Prostate gland (tissue), 2 donors: ENCODE results near the gene INTS7. TPM values are rescaled to one million over a fixed set of nuclear protein-coding genes. Genes with fewer than 3 reads are reported as not detected.

Source experiments
- DNase-seq: peaks from one replicate; pipeline ENCODE4 v3.0.0-alpha.2; 2019; ENCODE audit warnings: low spot score
- H3K27ac ChIP-seq, 2 donors: fragments of 200-600 bp; sonication (generic); 2 replicates each; pipeline ENCODE4 v1.5.1; 2017 to 2019
- H3K27me3 ChIP-seq: fragments of 200-600 bp; sonication (generic); replicated peaks from 2 replicates; pipeline ENCODE4 v1.5.1; 2019; ENCODE audit not compliant: insufficient read depth
- H3K36me3 ChIP-seq, 2 donors: fragments of 200-600 bp; sonication (generic); 1 replicate in 1 of 2; 2 replicates in 1 of 2; pipeline versions ENCODE4 v1.5.1 to v1.8.1; 2017 to 2019
- H3K4me1 ChIP-seq: fragments of 200-600 bp; sonication (generic); replicated peaks from 2 replicates; pipeline ENCODE4 v1.5.1; 2019
- H3K4me3 ChIP-seq, 2 donors: fragments of 200-600 bp; sonication (generic); 2 replicates each; pipeline ENCODE4 v1.5.1; 2017 to 2019
- H3K9me3 ChIP-seq: fragments of 200-600 bp; sonication (generic); 2 replicates; pipeline ENCODE4 v1.5.1; 2017
- POLR2A ChIP-seq: fragments of 450-650 bp; IDR thresholded peaks from one replicate; pipeline ENCODE4 v1.6.1; 2016; ENCODE audit warnings: antibody characterized with exemption, mild to moderate bottlenecking
- POLR2AphosphoS5 ChIP-seq: sonication (generic); formaldehyde crosslinking; IDR thresholded peaks from one replicate; pipeline ENCODE4 v1.6.1; 2017; ENCODE audit warnings: antibody characterized with exemption
- whole genome bisulfite sequencing: methylation state at CpG from one replicate; pipeline ENCODE4 v1.1.5; 2018; 5-methylcytosine and 5-hydroxymethylcytosine counted together
- intact Hi-C: fragments of 100-400 bp; cut with DNase I; formaldehyde crosslinking; loops from one replicate; pipeline ENCODE4 v1.14.2; 2022
- microRNA-seq: library from miRNA; unstranded; fragments of <30 nt; microRNA quantifications from one replicate; pipeline ENCODE4, GENCODE V29; 2016
- small RNA-seq, 2 donors: library from RNA; depleted of rRNA; stranded (forward); fragments of <200 nt; gene quantifications; one replicate each; pipeline ENCODE3, GENCODE V24; 2016
- total RNA-seq, 2 donors: library from RNA; depleted of rRNA; stranded (reverse); fragments of >200 nt; gene quantifications; one replicate each; pipeline ENCODE4 v1.1.0, GENCODE V29; 2016
- TF ChIP-seq, protein P1 (sequence below), 4 experiments: fragments of 200-600 bp in 2 of 4; fragments of 450-650 bp in 2 of 4; sonication (generic) in 2 of 4; IDR thresholded peaks; 1 replicate in 3 of 4; 2 replicates in 1 of 4; pipeline ENCODE4 v1.5.1; 2016 to 2019; ENCODE audit warnings: antibody characterized with exemption in 4 of 4, mild to moderate bottlenecking in 2 of 4, moderate library complexity in 2 of 4

Gene INTS7
- total RNA-seq, 2 donors from 2014 or later, result 12.5 to 15.5 TPM

DNA sequence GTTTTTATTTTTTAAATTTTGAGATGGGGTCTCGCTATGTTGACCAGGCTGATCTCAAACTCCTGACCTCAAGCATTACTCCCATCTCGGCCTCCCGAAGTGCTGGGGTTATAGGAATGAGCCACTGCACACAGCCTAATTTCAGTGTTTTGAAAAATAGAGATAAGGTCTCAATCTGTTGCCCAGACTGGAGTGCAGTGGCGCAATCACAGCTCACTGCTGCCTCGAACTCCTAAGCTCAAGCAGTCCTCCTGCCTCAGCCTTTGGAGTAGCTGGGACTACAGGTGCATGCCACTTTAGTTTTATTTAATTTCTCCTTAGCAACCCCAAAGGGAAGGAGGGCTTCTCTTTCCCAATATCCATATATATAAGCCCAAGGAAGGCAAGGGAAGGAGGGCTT lies 141.0 kb downstream of the INTS7 start:
- TF ChIP-seq, protein P1, sequence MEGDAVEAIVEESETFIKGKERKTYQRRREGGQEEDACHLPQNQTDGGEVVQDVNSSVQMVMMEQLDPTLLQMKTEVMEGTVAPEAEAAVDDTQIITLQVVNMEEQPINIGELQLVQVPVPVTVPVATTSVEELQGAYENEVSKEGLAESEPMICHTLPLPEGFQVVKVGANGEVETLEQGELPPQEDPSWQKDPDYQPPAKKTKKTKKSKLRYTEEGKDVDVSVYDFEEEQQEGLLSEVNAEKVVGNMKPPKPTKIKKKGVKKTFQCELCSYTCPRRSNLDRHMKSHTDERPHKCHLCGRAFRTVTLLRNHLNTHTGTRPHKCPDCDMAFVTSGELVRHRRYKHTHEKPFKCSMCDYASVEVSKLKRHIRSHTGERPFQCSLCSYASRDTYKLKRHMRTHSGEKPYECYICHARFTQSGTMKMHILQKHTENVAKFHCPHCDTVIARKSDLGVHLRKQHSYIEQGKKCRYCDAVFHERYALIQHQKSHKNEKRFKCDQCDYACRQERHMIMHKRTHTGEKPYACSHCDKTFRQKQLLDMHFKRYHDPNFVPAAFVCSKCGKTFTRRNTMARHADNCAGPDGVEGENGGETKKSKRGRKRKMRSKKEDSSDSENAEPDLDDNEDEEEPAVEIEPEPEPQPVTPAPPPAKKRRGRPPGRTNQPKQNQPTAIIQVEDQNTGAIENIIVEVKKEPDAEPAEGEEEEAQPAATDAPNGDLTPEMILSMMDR (IDR thresholded peaks at IDR 0.05), result no peak
- TF ChIP-seq POLR2AphosphoS5, result no peak
- no peak for TF ChIP-seq POLR2A
- WGBS, result 96% methylated on average over 5 of the region's 5 CpGs
- H3K4me3 ChIP-seq, result no peak overlapping the region
- no peaks in the 10 kb centered on the region for H3K4me1 ChIP-seq
- no peaks in the 10 kb centered on the region for H3K27me3 ChIP-seq
- no peaks in the 10 kb centered on the region for H3K36me3 ChIP-seq
- no peak for DNase-seq
- intact Hi-C loops, result no loop called here
- H3K9me3 ChIP-seq, result no peaks in the 10 kb centered on the region
- no peak overlapping the region for H3K27ac ChIP-seq

DNA sequence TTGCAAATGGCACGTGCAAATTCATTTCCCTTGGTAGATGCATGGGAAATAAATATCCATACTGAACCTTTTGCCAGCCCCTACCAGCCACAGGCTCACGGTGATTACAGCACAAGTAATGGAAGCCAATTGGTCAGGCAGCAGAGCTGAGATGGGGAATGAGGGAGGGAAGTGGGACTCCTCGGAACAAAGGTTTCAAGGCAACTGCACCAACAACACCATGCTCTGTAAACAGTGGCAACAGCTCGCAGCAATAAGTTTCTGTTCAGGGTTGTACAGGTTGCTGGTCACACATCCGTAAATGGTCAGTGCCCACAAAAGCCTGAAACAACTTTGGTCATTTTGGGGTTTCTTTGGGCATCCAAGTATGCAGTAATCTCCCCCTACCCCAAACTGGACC lies 142.1 kb downstream of the INTS7 start:
- no peak overlapping the region for H3K4me3 ChIP-seq
- whole genome bisulfite sequencing, result 70% methylated on average over 5 of the region's 5 CpGs
- DNase-seq, result no peak
- H3K36me3 ChIP-seq, result no peaks in the 10 kb centered on the region
- no peaks in the 10 kb centered on the region for H3K9me3 ChIP-seq
- TF ChIP-seq, protein P1 (IDR thresholded peaks at IDR 0.05), result no peak
- no peak for TF ChIP-seq POLR2AphosphoS5
- TF ChIP-seq POLR2A, result no peak
- no peaks in the 10 kb centered on the region for H3K4me1 ChIP-seq
- no peak overlapping the region for H3K27ac ChIP-seq
- intact Hi-C loops, result no loop called here
- H3K27me3 ChIP-seq, result no peaks in the 10 kb centered on the region

DNA sequence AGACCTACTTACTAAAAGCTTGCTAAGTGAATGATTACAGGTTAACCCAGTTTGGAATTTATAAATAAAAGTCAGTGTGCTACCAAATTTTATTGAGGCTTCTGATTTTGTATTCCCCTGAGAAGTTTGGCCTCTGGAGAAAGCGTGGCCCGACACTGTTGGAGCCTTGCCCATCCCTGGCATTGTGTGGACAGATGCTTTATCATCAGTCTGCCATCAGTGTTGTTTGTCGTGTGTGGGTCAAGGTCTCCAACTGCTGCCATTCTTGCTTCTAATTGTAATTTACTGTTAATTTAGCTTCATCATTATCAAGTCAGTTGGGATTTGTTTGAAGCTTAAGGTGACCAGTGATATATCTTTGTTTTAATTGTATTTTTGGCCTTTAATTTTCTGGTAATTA lies 142.8 kb downstream of the INTS7 start:
- intact Hi-C loops, result no loop called here
- no peaks in the 10 kb centered on the region for H3K27me3 ChIP-seq
- no peak for DNase-seq
- WGBS, result 44% methylated on average over 3 of the region's 3 CpGs
- H3K36me3 ChIP-seq, result no peaks in the 10 kb centered on the region
- H3K4me3 ChIP-seq, result no peak overlapping the region
- no peak for TF ChIP-seq POLR2A
- no peak for TF ChIP-seq POLR2AphosphoS5
- TF ChIP-seq, protein P1 (IDR thresholded peaks at IDR 0.05), result no peak
- H3K4me1 ChIP-seq, result no peaks in the 10 kb centered on the region
- H3K27ac ChIP-seq, result no peak overlapping the region
- no peaks in the 10 kb centered on the region for H3K9me3 ChIP-seq

DNA sequence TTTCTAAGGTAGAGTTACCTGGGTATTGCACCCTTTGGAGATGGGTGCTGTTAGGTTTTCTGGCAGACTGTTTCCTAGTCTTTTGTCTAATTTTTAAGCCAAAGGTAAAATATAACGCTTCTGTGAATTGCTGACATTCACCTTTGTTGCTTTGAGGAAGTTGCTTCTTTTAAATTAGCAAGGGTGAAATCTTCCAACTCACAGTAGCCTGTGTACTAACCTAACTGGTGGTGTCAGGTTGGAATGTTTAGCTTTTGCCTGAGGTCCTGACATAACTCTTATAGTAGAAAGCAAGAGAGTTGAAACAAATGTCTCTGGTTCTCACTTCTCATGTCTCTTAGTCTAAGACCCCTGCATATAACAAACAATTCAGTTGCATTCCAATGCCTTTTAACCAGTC lies 143.6 kb downstream of the INTS7 start:
- no peak for TF ChIP-seq POLR2AphosphoS5
- TF ChIP-seq, protein P1 (IDR thresholded peaks at IDR 0.05), result no peak
- TF ChIP-seq POLR2A, result no peak
- intact Hi-C loops, result no loop called here
- H3K27me3 ChIP-seq, result no peaks in the 10 kb centered on the region
- no peak overlapping the region for H3K4me3 ChIP-seq
- WGBS, result 70% methylated on average over 1 of the region's 1 CpG
- H3K9me3 ChIP-seq, result no peaks in the 10 kb centered on the region
- no peaks in the 10 kb centered on the region for H3K36me3 ChIP-seq
- no peak overlapping the region for H3K27ac ChIP-seq
- no peaks in the 10 kb centered on the region for H3K4me1 ChIP-seq
- DNase-seq, result no peak

Small RNAs within 50 kb of the gene (microRNA-seq; reads per million reads assigned to microRNA genes)
- not detected for gene MIR3122

Small RNAs within 50 kb of the gene (small RNA-seq; reads per million reads assigned to genes)
- gene MIR3122 (0 reads per million in 2 donors), gene RF00568 (0 reads per million in 2 donors)

Other genes starting within 250 kb of the INTS7 start
- 10 to 100 TPM; 29.6 to 81.7 TPM for gene LPGAT1, start 204.8 kb downstream of the INTS7 start, total RNA-seq
- 1 to 10 TPM; 1.5 to 7.1 TPM for gene DTL, start 191 bp upstream of the INTS7 start, total RNA-seq
- 10 to 100 TPM; 33.5 to 49.5 TPM for gene PPP2R5A, start 249.9 kb upstream of the INTS7 start, total RNA-seq